Esophagus squamous epithelium (tissue), 4 donors: Measurements from ENCODE around the gene HGD.

Source experiments
- CTCF ChIP-seq, 6 experiments: fragments of 450-650 bp in 4 of 6; fragments of 200-600 bp in 2 of 6; sonication (generic) in 2 of 6; IDR thresholded peaks; one replicate each; pipeline ENCODE4 v1.5.1; 2016 to 2019; ENCODE audit warnings: antibody characterized with exemption in 6 of 6, mild to moderate bottlenecking in 4 of 6, moderate library complexity in 4 of 6
- POLR2A ChIP-seq, 4 donors: fragments of 450-650 bp; IDR thresholded peaks; one replicate each; pipeline ENCODE4 v1.6.1; 2017; ENCODE audit warnings: antibody characterized with exemption in 4 of 4, mild to moderate bottlenecking in 4 of 4, moderate library complexity in 3 of 4

GRCh38 chr3:120645083-120645845, 36.8 kb downstream of the HGD start:
- TF ChIP-seq CTCF (IDR thresholded peaks at IDR 0.05): no peak
- no peak for TF ChIP-seq POLR2A (IDR thresholded peaks at IDR 0.05)
